Liver (tissue), 9 donors: ENCODE measurements around the gene DDX46. TPM values are rescaled to one million over a fixed set of nuclear protein-coding genes. Genes with fewer than 3 reads are reported as not detected.
"Not testable (repeated sequence)": the region's sequence is repeated elsewhere in the genome, so short reads cannot be mapped to it uniquely, and the experiment has no call there.

ENCODE experiments used
- DNase-seq: peaks from one replicate; pipeline ENCODE4 v3.0.0-alpha.2; 2017; ENCODE audit warnings: low spot score
- H3K27ac ChIP-seq, 2 donors: one replicate each; pipeline ENCODE4 v1.7.0; 2013; ENCODE audit warnings: inconsistent platforms in 2 of 2, low read length in 2 of 2, control low read depth in 1 of 2, low read depth in 1 of 2, mild to moderate bottlenecking in 1 of 2
- H3K27me3 ChIP-seq, 4 donors: one replicate each; pipeline versions ENCODE4 v1.6.1 to v1.7.0; 2013; ENCODE audit warnings: low read length in 3 of 4, inconsistent platforms in 1 of 4, mild to moderate bottlenecking in 1 of 4, moderate library complexity in 1 of 4; ENCODE audit not compliant: control insufficient read depth in 4 of 4, insufficient read depth in 4 of 4
- H3K36me3 ChIP-seq, 4 donors: one replicate each; pipeline versions ENCODE4 v1.6.1 to v1.7.0; 2013; ENCODE audit warnings: low read length in 3 of 4, mild to moderate bottlenecking in 3 of 4, low read depth in 1 of 4, moderate library complexity in 1 of 4; ENCODE audit not compliant: control insufficient read depth in 4 of 4, insufficient read depth in 3 of 4
- H3K4me1 ChIP-seq, 4 donors: one replicate each; pipeline versions ENCODE4 v1.6.1 to v1.7.0; 2013; ENCODE audit warnings: low read length in 3 of 4, mild to moderate bottlenecking in 3 of 4, moderate library complexity in 1 of 4; ENCODE audit not compliant: control insufficient read depth in 4 of 4, insufficient read depth in 4 of 4
- H3K4me3 ChIP-seq, 3 donors: one replicate each; pipeline versions ENCODE4 v1.6.1 to v1.7.0; 2013; ENCODE audit warnings: low read length in 3 of 3, control low read depth in 1 of 3, low read depth in 1 of 3, mild to moderate bottlenecking in 1 of 3
- H3K9ac ChIP-seq, 2 donors: one replicate each; pipeline ENCODE4 v1.7.0; 2013; ENCODE audit warnings: low read length in 2 of 2, mild to moderate bottlenecking in 2 of 2, moderate library complexity in 2 of 2, control low read depth in 1 of 2, low read depth in 1 of 2
- H3K9me3 ChIP-seq, 4 donors: one replicate each; pipeline versions ENCODE4 v1.6.1 to v1.7.0; 2013; ENCODE audit warnings: low read length in 3 of 4; ENCODE audit not compliant: control insufficient read depth in 4 of 4
- FOXA1 ChIP-seq: IDR thresholded peaks from 2 replicates; pipeline ENCODE4 v1.6.1; 2016; ENCODE audit warnings: antibody characterized with exemption
- GABPA ChIP-seq, 2 donors: IDR thresholded peaks in 1 of 2; conservative IDR thresholded peaks in 1 of 2; 2 replicates each; pipeline ENCODE4 v1.6.1; 2016; ENCODE audit warnings: antibody characterized with exemption in 2 of 2, mild to moderate bottlenecking in 1 of 2, moderate library complexity in 1 of 2
- HNF4A ChIP-seq, 2 donors: conservative IDR thresholded peaks; 2 replicates each; pipeline ENCODE4 v1.6.1; 2016; ENCODE audit warnings: antibody characterized with exemption in 2 of 2, mild to moderate bottlenecking in 2 of 2
- HNF4G ChIP-seq: IDR thresholded peaks from 2 replicates; pipeline ENCODE4 v1.6.1; 2016; ENCODE audit warnings: antibody characterized with exemption
- JUND ChIP-seq, 2 donors: IDR thresholded peaks; 2 replicates each; pipeline ENCODE4 v1.6.1; 2016; ENCODE audit warnings: antibody characterized with exemption in 2 of 2
- RAD21 ChIP-seq, 2 donors: IDR thresholded peaks; 2 replicates each; pipeline ENCODE4 v1.6.1; 2016; ENCODE audit warnings: antibody characterized with exemption in 2 of 2, mild to moderate bottlenecking in 2 of 2
- RXRA ChIP-seq, 2 donors: IDR thresholded peaks; 2 replicates each; pipeline ENCODE4 v1.6.1; 2017 to 2018; ENCODE audit warnings: antibody characterized with exemption in 2 of 2, mild to moderate bottlenecking in 1 of 2
- SP1 ChIP-seq: IDR thresholded peaks from 2 replicates; pipeline ENCODE4 v1.6.1; 2018; ENCODE audit warnings: antibody characterized with exemption, mild to moderate bottlenecking
- TAF1 ChIP-seq: conservative IDR thresholded peaks from 2 replicates; pipeline ENCODE4 v1.6.1; 2016; ENCODE audit warnings: antibody characterized with exemption, mild to moderate bottlenecking
- YY1 ChIP-seq: IDR thresholded peaks from 2 replicates; pipeline ENCODE4 v1.6.1; 2016; ENCODE audit warnings: antibody characterized with exemption, mild to moderate bottlenecking
- WGBS: extraction: QIAGEN DNeasy Blood & Tissue Kit; methylation state at CpG from one replicate; pipeline ENCODE4 v1.1.7; 2013; 5-methylcytosine and 5-hydroxymethylcytosine counted together
- polyA plus RNA-seq, 2 donors: library from polyadenylated mRNA; stranded (reverse) in 1 of 2; unstranded in 1 of 2; fragments of 200-250 nt in 1 of 2; fragments of >200 nt in 1 of 2; fragmentation: Nextera tagmentation in 1 of 2; extraction: Ambion mirVana in 1 of 2; gene quantifications; one replicate each; pipeline versions ENCODE4 v1.2.1 to v1.2.3, GENCODE V29; 2013 to 2015
- total RNA-seq, 2 donors: library from RNA; depleted of rRNA; stranded (reverse); fragments of >200 nt; gene quantifications; one replicate each; pipeline ENCODE4 v1.2.3, GENCODE V29; 2014
- TF ChIP-seq, protein P1 (sequence below): IDR thresholded peaks from 2 replicates; pipeline ENCODE4 v1.6.1; 2016; ENCODE audit warnings: antibody characterized with exemption, mild to moderate bottlenecking
- TF ChIP-seq, protein P2 (sequence below): IDR thresholded peaks from 2 replicates; pipeline ENCODE4 v1.6.1; 2016; ENCODE audit warnings: antibody characterized with exemption
- TF ChIP-seq, protein P3 (sequence below): IDR thresholded peaks from 2 replicates; pipeline ENCODE4 v1.6.1; 2016; ENCODE audit warnings: antibody characterized with exemption
- TF ChIP-seq, protein P4 (sequence below): IDR thresholded peaks from 2 replicates; pipeline ENCODE4 v1.6.1; 2016; ENCODE audit warnings: antibody characterized with exemption
- donor health status: healthy.
- donor health status: healthy.
- donor health status: healthy.
- donor health status: healthy.
- donor health status: healthy.

The DDX46 gene
- total and polyA plus RNA-seq, 4 donors = 11.2 to 24.3 (median 16.0) TPM

DNA sequence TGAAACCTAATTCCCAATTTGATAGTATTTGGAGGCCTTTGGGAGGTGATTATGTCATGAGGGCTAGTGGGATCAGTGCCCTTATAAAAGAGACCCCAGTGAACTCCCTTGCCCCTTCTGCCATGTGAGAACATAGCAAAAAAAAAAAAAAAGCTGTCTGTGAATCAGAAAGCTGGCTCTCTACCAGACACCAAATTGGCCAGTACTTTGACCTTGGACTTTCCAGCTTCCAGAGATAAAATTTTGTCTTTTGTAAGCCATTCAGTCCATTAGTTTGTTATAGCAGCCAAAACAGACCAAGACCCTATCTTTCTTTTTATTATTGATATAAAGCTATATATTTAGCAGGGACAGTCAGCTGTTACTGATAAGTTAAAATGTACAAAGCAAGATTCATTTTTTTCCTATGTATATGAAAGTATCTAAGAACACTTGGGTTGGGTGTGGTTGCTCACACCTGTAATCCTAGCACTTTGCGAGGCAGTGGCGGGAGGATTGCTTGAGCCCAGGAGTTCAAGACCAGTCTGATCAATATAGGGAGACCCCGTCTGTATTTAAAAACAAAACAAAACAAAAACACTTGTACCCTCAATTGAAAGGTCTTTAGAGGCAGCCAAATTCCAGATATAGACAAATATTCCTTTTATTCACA, 79.1 kb downstream of the DDX46 start (continued):
- TF ChIP-seq, protein P1, sequence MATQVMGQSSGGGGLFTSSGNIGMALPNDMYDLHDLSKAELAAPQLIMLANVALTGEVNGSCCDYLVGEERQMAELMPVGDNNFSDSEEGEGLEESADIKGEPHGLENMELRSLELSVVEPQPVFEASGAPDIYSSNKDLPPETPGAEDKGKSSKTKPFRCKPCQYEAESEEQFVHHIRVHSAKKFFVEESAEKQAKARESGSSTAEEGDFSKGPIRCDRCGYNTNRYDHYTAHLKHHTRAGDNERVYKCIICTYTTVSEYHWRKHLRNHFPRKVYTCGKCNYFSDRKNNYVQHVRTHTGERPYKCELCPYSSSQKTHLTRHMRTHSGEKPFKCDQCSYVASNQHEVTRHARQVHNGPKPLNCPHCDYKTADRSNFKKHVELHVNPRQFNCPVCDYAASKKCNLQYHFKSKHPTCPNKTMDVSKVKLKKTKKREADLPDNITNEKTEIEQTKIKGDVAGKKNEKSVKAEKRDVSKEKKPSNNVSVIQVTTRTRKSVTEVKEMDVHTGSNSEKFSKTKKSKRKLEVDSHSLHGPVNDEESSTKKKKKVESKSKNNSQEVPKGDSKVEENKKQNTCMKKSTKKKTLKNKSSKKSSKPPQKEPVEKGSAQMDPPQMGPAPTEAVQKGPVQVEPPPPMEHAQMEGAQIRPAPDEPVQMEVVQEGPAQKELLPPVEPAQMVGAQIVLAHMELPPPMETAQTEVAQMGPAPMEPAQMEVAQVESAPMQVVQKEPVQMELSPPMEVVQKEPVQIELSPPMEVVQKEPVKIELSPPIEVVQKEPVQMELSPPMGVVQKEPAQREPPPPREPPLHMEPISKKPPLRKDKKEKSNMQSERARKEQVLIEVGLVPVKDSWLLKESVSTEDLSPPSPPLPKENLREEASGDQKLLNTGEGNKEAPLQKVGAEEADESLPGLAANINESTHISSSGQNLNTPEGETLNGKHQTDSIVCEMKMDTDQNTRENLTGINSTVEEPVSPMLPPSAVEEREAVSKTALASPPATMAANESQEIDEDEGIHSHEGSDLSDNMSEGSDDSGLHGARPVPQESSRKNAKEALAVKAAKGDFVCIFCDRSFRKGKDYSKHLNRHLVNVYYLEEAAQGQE = no peak
- TF ChIP-seq GABPA (IDR thresholded peaks at IDR 0.05 in 1 of 2, conservative IDR thresholded peaks at IDR 0.05 in 1 of 2) (no peak), RAD21 (IDR thresholded peaks at IDR 0.05) (peak in 1 of 2 donors; percentile 5)
- TF ChIP-seq, protein P2, sequence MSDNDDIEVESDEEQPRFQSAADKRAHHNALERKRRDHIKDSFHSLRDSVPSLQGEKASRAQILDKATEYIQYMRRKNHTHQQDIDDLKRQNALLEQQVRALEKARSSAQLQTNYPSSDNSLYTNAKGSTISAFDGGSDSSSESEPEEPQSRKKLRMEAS = peak; percentile 29

DNA sequence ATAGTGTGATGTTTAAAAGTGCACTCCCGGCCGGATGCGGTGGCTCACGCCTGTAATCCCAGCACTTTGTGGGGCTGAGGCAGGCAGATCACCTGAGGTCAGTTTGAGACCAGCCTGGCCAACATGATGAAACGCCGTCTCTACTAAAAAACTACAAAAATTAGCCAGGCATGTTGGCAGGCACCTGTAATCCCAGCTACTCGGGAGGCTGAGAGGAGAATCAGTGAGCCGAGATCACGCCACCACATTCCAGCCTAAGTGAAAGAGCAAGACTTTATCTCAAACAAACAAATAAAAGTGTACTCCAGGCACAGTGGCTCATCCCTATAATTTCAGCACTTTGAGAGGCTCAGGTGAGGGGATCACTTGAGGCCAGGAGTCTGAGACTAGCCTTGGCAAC, 79.8 kb downstream of the DDX46 start:
- H3K9ac ChIP-seq = peak overlapping the region in 1 of 2 donors; percentile 49
- H3K27me3 ChIP-seq, H3K9me3 ChIP-seq, DNase-seq, H3K4me3 ChIP-seq, H3K36me3 ChIP-seq: not testable (repeated sequence)
- TF ChIP-seq, protein P3, sequence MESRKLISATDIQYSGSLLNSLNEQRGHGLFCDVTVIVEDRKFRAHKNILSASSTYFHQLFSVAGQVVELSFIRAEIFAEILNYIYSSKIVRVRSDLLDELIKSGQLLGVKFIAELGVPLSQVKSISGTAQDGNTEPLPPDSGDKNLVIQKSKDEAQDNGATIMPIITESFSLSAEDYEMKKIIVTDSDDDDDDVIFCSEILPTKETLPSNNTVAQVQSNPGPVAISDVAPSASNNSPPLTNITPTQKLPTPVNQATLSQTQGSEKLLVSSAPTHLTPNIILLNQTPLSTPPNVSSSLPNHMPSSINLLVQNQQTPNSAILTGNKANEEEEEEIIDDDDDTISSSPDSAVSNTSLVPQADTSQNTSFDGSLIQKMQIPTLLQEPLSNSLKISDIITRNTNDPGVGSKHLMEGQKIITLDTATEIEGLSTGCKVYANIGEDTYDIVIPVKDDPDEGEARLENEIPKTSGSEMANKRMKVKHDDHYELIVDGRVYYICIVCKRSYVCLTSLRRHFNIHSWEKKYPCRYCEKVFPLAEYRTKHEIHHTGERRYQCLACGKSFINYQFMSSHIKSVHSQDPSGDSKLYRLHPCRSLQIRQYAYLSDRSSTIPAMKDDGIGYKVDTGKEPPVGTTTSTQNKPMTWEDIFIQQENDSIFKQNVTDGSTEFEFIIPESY = peak; percentile 73
- TF ChIP-seq, protein P2 = peak; percentile 25
- TF ChIP-seq, protein P4, sequence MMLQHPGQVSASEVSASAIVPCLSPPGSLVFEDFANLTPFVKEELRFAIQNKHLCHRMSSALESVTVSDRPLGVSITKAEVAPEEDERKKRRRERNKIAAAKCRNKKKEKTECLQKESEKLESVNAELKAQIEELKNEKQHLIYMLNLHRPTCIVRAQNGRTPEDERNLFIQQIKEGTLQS = peak; percentile 72
- TF ChIP-seq, protein P1 = peak; percentile 17
- TF ChIP-seq YY1 (peak; percentile 53), HNF4A (conservative IDR thresholded peaks at IDR 0.05) (peak; percentile 62 to 71), FOXA1 (peak; percentile 11), TAF1 (peak; percentile 55), RXRA (IDR thresholded peaks at IDR 0.05) (peak; percentile 92), SP1 (peak; percentile 88), RAD21 (IDR thresholded peaks at IDR 0.05) (peak; percentile 6 to 40), JUND (IDR thresholded peaks at IDR 0.05) (peak; percentile 36 to 47), HNF4G (peak; percentile 25)
- peak overlapping the region; percentile 83 to 90 for H3K27ac ChIP-seq
- 33% methylated on average over 9 of the region's 9 CpGs for WGBS
- H3K4me1 ChIP-seq = peaks cover 7 to 29% (median 24%) of the 10 kb centered on the region in 4 donors
